ENCODE data around the gene ATG7.
"Not testable (repeated sequence)": the region's sequence is repeated elsewhere in the genome, so short reads cannot be mapped to it uniquely, and the experiment has no call there.

Gene ATG7

GRCh38 chr3:11392014-11392859 lies 120.0 kb downstream of the ATG7 start:
- DNase-seq = no peak

- DNase-seq = no peak
These were observed 120.6 kb downstream of the ATG7 start for GRCh38 chr3:11392860-11393114.

- no peak for DNase-seq
These were observed 121.2 kb downstream of the ATG7 start for GRCh38 chr3:11393401-11393800.

GRCh38 chr3:11394392-11394791 lies 122.2 kb downstream of the ATG7 start:
- DNase-seq = no peak

GRCh38 chr3:11400213-11400612 lies 128.0 kb downstream of the ATG7 start:
- DNase-seq = no peak

- no peak for DNase-seq
These were observed 129.2 kb downstream of the ATG7 start for GRCh38 chr3:11401434-11401833.

- no peak for DNase-seq
These were observed 133.1 kb downstream of the ATG7 start for GRCh38 chr3:11405323-11405722.

- no peak for DNase-seq
These were observed 135.4 kb downstream of the ATG7 start for GRCh38 chr3:11407644-11408043.

GRCh38 chr3:11408324-11408859 lies 136.2 kb downstream of the ATG7 start:
- DNase-seq = not testable (repeated sequence)

GRCh38 chr3:11410564-11410963 lies 138.4 kb downstream of the ATG7 start:
- DNase-seq = no peak

- DNase-seq = no peak
These were observed 139.8 kb downstream of the ATG7 start for GRCh38 chr3:11411956-11412355.

- no peak for DNase-seq
These were observed 140.9 kb downstream of the ATG7 start for GRCh38 chr3:11413071-11413470.

GRCh38 chr3:11415099-11415498 lies 142.9 kb downstream of the ATG7 start:
- DNase-seq = no peak

GRCh38 chr3:11420066-11420465 lies 147.9 kb downstream of the ATG7 start:
- no peak for DNase-seq

- no peak for DNase-seq
These were observed 150.1 kb downstream of the ATG7 start for GRCh38 chr3:11422291-11422690.

- no peak for DNase-seq
These were observed 151.7 kb downstream of the ATG7 start for GRCh38 chr3:11423868-11424267.

- DNase-seq = no peak
These were observed 152.1 kb downstream of the ATG7 start for GRCh38 chr3:11424277-11424676.

- DNase-seq = no peak
These were observed 158.0 kb downstream of the ATG7 start for GRCh38 chr3:11430207-11430606.

- no peak for DNase-seq
These were observed 158.4 kb downstream of the ATG7 start for GRCh38 chr3:11430624-11431023.

GRCh38 chr3:11431319-11431718 lies 159.1 kb downstream of the ATG7 start:
- DNase-seq = no peak

GRCh38 chr3:11434017-11434526 lies 161.9 kb downstream of the ATG7 start:
- DNase-seq = no peak

GRCh38 chr3:11434563-11435096 lies 162.4 kb downstream of the ATG7 start:
- DNase-seq = no peak

GRCh38 chr3:11435440-11436165 lies 163.4 kb downstream of the ATG7 start:
- no peak for DNase-seq

- DNase-seq = no peak
These were observed 164.6 kb downstream of the ATG7 start for GRCh38 chr3:11436775-11437174.

All from NCI-H1105 (cell line).